NCI-H2227 (cell line): ENCODE measurements around the gene APOL5.
A peak's percentile ranks its signal among the peaks of the same experiment; 100 is the strongest.

ENCODE experiments used
- DNase-seq: peaks from one replicate; lab custom pipeline; 2025; ENCODE audit not compliant: unreplicated experiment; lab: John Stamatoyannopoulos, UW

The APOL5 gene

DNA sequence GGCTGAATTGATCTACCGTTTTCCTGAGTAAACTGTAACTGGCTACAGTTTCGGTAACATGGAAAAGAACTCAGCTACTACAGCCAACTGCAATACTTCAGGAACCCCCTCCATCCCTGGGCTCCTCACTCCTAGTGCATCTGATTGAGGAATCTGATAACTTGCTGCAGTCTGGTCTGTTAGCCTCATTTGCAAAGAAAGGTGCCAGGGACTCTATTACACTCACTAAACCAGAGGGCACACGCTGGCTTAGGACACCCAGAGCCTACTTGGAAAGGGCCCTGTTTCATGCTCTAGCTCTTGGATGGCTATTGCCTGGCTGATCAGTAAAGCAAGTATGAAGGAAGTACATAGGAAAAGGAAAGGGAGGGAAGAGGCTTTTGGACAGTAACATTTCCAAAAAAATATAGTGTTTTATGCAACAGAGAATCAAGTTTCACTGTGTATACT lies 22.3 kb downstream of the APOL5 start:
- DNase-seq = no peak

- no peak for DNase-seq
Observed at GRCh38 chr22:35740616-35741015, 22.9 kb downstream of the APOL5 start.

DNA sequence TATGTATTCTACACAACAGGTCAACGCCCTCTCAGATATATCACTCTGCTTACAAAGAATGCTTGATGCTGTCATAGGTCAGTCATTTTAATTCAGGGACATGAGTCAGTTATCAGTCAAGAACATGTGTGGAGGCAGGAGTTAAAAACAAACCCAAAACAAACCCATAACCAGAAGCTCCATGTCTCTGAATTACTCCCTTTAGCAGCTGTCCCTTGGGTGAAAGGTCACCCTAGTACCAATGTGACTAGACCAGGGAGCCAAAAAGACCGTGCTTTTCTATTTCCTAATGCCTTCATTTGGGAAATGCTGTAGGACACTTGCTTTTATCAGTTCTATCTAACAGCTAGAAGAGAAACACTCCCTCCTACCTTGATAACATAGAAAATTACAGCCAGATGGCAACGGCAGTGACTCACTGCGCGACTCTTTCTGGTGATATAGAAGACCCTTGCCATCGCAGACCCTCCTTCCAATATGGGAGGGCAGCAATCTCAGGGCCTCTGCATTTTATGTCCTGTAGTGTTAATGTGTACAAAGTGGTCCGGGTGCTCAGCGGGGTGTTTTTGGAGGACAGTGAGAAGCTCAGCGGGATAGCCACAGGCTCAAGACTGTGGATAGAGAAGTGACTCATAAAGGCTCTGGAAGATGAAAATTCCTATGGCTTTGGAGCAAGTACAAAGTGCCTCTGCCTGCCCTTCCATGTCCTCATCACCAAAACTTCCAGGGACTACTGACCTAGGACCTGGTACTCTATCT lies 24.8 kb downstream of the APOL5 start:
- DNase-seq = peak; percentile 29

DNA sequence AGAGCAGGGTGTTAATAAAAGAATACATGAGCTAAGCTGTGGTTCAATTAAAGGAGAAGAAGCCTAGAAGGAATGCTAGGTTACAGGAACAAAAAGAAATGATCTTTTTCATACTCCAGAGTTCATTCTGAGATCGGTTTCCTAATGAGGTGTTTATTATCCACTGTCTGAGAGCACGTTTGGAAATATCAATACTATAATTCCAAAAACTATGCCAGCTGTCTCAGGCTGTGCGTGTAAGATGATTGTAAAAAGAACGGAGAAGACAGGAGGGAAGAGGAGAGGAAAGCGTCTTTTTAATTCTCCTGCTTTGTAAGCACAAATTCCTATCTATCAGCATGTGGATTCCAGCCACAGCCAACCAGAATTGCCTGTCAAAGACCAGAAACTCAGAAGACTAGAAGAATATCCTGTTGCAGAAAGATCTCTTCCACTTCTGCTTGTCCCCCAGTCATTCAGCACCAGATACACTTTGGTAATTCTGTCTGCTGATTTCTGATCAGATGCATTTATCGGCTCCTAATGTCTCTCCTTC lies 25.7 kb downstream of the APOL5 start:
- DNase-seq = no peak

DNA sequence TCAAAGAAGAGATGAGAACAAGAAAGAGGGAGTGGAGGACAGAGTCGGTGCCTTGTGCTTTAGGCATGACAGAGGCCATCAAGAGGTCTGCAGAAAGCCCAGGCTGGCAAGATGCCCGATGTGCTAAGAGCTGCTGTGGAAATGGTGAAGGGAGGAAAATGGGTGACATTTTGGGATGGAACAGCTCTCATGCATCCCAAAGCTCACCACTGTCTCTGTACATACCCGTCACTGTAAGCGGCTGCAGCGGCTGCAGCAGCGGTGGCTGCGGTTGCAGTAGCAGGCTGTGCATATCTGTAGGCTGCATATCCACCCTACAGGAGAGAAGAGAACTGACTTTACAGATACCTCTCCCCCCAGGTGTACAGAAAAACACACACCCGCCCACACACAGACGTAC lies 28.6 kb downstream of the APOL5 start:
- no peak for DNase-seq

DNA sequence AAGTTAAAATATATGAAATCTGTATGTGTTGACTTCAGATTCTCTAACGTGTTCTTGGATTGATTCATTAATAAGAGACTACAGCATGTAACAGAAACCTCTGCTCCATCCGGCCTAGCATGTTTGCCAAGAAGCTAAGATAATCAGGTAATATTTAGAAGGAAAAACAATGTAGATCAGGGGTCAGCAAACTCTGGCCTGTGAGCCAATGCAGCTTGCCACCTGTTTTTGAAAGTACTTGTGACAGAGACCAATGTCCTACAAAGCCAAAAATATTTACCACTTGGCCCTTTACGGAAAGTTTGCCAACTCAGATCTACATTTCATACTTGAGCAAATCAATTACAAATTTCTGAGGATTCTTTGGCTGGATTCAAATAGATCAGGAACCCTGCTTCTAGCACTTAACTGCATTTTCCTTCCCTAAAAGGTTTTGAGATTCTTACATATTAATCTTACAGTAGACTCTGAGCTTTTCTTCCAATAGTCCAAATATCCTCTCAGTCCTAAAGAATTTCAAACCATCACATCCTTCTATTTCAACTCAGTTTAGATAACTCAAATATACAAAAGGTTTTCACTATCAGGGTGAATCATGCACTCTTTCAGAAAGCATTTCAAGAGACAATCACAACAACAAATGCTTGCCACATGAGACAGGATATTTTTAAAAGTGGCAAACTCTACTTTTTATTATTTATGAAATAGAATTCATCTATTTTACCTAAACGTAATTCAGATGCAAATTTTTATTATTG lies 29.5 kb downstream of the APOL5 start:
- DNase-seq = no peak

- no peak for DNase-seq
Observed at GRCh38 chr22:35749808-35750207, 32.1 kb downstream of the APOL5 start.

DNA sequence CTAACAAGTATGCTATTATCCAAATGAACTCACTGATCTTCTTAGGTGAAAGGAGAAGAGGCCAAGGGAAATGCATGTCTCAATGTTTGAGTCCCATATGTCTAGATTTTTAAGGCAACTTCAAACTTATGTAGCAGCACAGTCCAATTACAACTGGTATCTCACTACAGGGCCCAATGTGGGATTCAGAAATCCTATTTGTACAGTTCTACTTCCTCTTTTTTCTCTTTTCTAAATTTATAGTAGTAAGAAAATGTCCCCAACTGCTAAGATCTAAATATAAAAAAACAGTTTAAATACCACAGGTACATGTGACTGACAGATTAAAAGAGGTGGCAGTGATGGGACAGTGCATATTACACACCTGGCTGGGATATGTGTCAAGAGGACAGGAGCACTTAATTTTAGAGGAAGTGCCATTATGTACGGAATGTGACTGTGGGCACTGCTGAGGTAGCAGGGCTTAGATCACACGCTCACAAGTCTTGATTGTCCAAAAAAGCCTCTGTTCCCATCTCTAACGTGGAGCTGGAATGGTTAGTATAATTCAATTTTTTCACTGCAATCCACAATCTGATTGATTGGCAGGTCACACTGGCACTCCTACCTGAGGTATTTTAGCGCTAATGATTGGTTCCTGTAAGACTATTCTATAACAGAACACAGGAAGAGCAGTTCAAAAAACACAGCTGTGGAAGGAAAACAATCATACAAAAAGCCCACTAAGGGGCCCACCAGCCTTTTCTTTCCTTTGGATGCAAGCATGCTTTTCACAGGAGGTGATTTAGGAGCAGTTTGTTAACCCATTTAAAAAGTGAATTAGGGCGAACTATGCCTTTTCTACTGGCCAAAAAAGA lies 34.6 kb downstream of the APOL5 start:
- no peak for DNase-seq

GRCh38 chr22:35752863-35753189 lies 35.2 kb downstream of the APOL5 start:
- DNase-seq = no peak

- no peak for DNase-seq
Observed at GRCh38 chr22:35754761-35755160, 37.1 kb downstream of the APOL5 start.

DNA sequence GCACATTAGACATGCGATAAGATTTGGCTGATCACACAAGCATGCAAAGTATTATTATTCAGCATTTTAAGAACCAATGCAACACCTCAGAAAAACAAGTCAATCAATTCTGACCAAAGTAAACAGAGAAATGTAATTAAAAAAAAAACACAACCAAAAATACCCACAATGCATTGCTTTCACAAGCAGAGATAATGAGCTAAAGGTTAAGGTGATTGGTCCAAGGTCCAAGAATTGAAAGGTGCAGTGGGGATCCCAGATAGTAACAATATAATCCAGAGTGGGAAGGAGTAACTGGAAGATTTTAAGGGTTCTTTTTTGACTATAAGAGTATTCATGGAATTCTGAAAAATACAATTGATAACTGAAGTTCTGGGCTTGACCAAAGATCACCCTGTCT lies 39.0 kb downstream of the APOL5 start:
- no peak for DNase-seq

DNA sequence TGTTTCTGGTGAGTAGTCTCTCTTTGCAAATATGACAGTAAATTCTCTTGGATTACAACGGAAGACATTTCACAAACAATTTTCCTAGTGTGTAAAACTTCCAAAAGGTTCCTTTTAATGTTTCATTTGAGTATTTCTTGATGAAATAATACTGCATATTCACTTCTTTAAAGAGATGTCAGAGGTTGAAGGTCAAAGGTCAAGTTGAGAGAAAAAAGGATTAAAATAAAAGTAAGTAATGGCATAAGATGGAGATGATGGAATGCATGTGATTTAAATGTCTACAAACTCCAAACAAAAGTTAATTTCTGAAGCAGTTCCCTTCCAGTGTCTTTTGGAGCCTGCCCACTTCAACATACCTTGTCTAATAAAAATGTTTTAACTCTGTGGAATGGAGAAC lies 40.7 kb downstream of the APOL5 start:
- DNase-seq = no peak

GRCh38 chr22:35761037-35761436 lies 43.4 kb downstream of the APOL5 start:
- DNase-seq = no peak

DNA sequence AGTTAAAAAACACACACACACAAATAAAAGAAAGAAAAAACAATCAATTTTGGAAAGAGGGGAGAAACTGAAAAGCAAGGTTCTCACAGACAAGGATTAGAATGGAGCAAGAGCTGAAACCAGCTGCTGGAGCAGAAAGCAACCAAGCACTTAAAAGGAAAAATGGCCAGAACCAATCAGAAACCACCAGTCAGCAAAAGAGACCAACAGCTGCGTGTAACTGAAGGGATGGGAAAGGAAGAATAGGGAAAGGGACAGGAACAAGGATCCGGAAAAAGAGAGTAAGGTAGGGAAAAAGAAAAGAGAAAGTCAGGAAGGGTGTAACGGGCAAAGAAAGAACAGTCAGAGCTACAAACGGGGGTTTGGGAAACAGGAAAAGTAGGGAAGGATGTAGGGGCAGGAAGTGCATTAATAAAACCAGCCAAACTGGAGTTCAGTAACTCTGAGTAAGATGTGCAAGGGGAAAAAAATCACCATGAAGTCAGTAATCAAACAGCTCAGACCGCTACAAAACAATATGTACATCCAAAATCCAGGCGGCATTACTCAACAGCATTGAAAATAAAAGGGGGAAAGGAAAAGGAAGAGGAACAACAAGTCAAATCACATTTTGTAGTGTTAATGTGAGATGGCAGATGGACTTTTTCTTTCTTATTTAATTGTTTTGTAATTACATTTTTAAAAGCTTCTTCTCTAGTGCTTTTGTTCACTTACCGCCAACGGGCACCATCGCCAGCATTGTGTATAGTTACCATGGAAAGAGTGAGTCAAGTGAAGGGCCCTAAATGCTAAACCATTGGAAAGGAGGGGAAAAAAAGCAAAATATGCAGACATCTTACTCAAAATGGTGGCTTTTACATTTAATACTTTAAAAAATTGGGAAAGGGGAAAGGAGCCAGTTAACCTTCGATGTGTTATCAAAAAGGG lies 49.2 kb downstream of the APOL5 start:
- peak; percentile 37 for DNase-seq

DNA sequence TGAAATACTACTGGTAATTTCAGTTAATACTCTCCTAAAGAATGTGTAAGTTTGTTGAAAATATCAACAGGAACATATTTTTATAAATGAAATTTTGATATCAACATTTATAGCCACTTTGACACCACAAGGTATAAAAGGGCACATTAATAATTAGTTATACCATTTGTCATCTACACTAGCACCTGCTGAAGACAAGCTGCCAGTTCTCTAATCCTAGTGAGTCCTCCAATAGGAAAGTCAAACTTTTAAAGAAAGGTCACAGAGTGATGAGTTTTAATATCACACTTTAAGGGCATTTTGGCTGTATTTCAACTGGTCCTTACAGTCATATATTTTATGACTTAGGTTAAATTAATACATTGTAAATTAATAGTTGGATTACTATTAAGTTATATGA lies 52.3 kb downstream of the APOL5 start:
- DNase-seq = no peak

DNA sequence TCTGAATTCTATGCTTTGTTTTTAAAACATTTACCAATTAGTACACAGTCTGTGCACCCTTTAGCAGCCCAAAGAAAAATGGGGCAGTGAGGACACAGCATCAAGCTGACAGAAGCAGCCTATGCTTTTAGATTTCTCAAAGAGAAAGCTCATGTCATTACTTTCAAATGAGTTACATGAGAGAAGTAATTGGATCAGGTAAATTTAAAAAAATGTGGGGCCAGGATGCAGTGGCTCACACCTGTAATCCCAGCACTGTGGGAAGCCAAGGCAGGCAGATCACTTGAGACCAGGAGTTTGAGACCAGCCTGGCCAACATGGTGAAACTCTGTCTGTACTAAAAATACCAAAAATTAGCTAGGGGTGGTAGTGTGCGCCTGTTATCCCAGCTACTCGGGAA lies 57.7 kb downstream of the APOL5 start:
- DNase-seq = no peak

GRCh38 chr22:35777335-35777975 lies 59.8 kb downstream of the APOL5 start:
- no peak for DNase-seq
